K562 (cell line): ENCODE data around the gene MCM9. TPM values are rescaled to one million over a fixed set of nuclear protein-coding genes. Genes with fewer than 3 reads are reported as not detected.
A peak's percentile ranks its signal among the peaks of the same experiment; 100 is the strongest.

ENCODE experiments used
- CC2D1A ChIP-seq: fragments of 450-650 bp; IDR thresholded peaks from 2 replicates; pipeline ENCODE4 v1.6.1; 2017; ENCODE audit warnings: mild to moderate bottlenecking
- CCAR2 ChIP-seq: fragments of 200-400 bp; formaldehyde crosslinking; IDR thresholded peaks from 2 replicates; pipeline ENCODE4 v1.6.1; 2017; ENCODE audit warnings: mild to moderate bottlenecking, low read depth, low read length
- CEBPZ ChIP-seq: fragments of 150-350 bp; IDR thresholded peaks from 2 replicates; pipeline ENCODE4 v1.6.1; 2014; ENCODE audit warnings: low read depth, mild to moderate bottlenecking, low read length, borderline replicate concordance
- E4F1 ChIP-seq: fragments of 250-450 bp; sonication (Bioruptor Pico); IDR thresholded peaks from 2 replicates; pipeline ENCODE4 v1.5.0; 2021; ENCODE audit warnings: mild to moderate bottlenecking, borderline replicate concordance
- GABPA ChIP-seq: fragments of 200-800 bp; sonication (Bioruptor generic); conservative IDR thresholded peaks from 2 replicates; pipeline ENCODE4 v1.6.1; 2016; ENCODE audit warnings: low read depth, missing genetic modification characterization, missing compliant biosample characterization
- REST ChIP-seq, 2 experiments: fragments of 450-650 bp; formaldehyde crosslinking in 1 of 2; IDR thresholded peaks; 2 replicates each; pipeline versions ENCODE4 v1.4.0 to v1.6.1; 2014 to 2020; ENCODE audit warnings: mild to moderate bottlenecking in 2 of 2, borderline replicate concordance in 1 of 2, low read depth in 1 of 2
- TBP ChIP-seq: optimal IDR thresholded peaks from 2 replicates; pipeline ENCODE3; 2011; ENCODE audit warnings: low read depth, low read length, improper control_type of control experiment
- ZNF41 ChIP-seq: fragments of 250-450 bp; sonication (Bioruptor Pico); conservative IDR thresholded peaks from 2 replicates; pipeline ENCODE4 v1.4.0; 2020; ENCODE audit warnings: mild to moderate bottlenecking
- ZNF583 ChIP-seq: fragments of 250-450 bp; sonication (Bioruptor Pico); IDR thresholded peaks from 2 replicates; pipeline ENCODE4 v1.4.0; 2020
- polyA plus RNA-seq, 8 experiments: library from polyadenylated mRNA; depleted of rRNA in 4 of 8; stranded (reverse) in 5 of 8; unstranded in 3 of 8; fragments of >200 nt; fragmentation: Nextera tagmentation in 2 of 8; fragmentation: Illumina TruSeq in 1 of 8; extraction: Ambion mirVana in 2 of 8; extraction: Trizol in 1 of 8; gene quantifications; 2 replicates each; pipeline versions ENCODE4 v1.2.1 to v1.2.3, GENCODE V29; 2011 to 2014; ENCODE audit warnings: inconsistent platforms in 1 of 8, missing spikeins in 1 of 8
- total RNA-seq, 7 experiments: library from RNA; depleted of rRNA in 6 of 7; stranded (reverse); fragments of >200 nt in 6 of 7; fragmentation: Illumina TruSeq in 2 of 7; extraction: Trizol in 2 of 7; gene quantifications; 2 replicates each; pipeline versions ENCODE4 v1.2.1 to v1.2.3, GENCODE V29; 2011 to 2021; ENCODE audit warnings: low replicate concordance in 1 of 7
- TF ChIP-seq, protein P1 (sequence below): fragments of 450-650 bp; formaldehyde crosslinking; IDR thresholded peaks from 2 replicates; pipeline ENCODE4 v1.4.0; 2022; ENCODE audit warnings: missing genetic modification characterization

The MCM9 gene
- total and polyA plus RNA-seq, 9 of the 15 experiments (the other 6 are each of a cell fraction or from before 2014, with no cell fraction given): 4.8 to 16.7 (median 11.6) TPM

- TF ChIP-seq REST (IDR thresholded peaks at IDR 0.05; ENCODE audit: borderline replicate concordance) (no peak), REST (CRISPR knock-in tag; IDR thresholded peaks at IDR 0.05; ENCODE audit: low read depth) (0 out of 2 replicates have a peak, but pooled peaks have one; percentile 36), CC2D1A (no peak), E4F1 (CRISPR knock-in tag) (peak; percentile 85; the same call in 1 of the 2 replicates), ZNF41 (CRISPR knock-in tag) (0 out of 2 replicates have a peak, but pooled peaks have one; percentile 35), GABPA (peak; percentile 15; the same call in 1 of the 2 replicates), CCAR2 (no peak), ZNF583 (no peak), CEBPZ (no peak), TBP (peak; percentile 9)
- TF ChIP-seq, protein P1, sequence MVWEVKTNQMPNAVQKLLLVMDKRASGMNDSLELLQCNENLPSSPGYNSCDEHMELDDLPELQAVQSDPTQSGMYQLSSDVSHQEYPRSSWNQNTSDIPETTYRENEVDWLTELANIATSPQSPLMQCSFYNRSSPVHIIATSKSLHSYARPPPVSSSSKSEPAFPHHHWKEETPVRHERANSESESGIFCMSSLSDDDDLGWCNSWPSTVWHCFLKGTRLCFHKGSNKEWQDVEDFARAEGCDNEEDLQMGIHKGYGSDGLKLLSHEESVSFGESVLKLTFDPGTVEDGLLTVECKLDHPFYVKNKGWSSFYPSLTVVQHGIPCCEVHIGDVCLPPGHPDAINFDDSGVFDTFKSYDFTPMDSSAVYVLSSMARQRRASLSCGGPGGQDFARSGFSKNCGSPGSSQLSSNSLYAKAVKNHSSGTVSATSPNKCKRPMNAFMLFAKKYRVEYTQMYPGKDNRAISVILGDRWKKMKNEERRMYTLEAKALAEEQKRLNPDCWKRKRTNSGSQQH (CRISPR knock-in tag): 0 out of 2 replicates have a peak, but pooled peaks have one; percentile 62
Observed at GRCh38 chr6:118893064-118893806, 41.7 kb downstream of the MCM9 start (continued).
